MG63 (cell line): Measurements from ENCODE around the gene HOXB8. TPM values are rescaled to one million over a fixed set of nuclear protein-coding genes. Genes with fewer than 3 reads are reported as not detected.

ENCODE experiments used
- DNase-seq: peaks from one replicate; pipeline ENCODE4 v3.0.0-alpha.2; 2020
- H3K27me3 ChIP-seq: fragments of 250-450 bp; sonication (Bioruptor Pico); 2 replicates; pipeline ENCODE4 v1.5.1; 2020; ENCODE audit warnings: mild to moderate bottlenecking, moderate library complexity
- H3K36me3 ChIP-seq: fragments of 250-450 bp; sonication (Bioruptor Pico); 2 replicates; pipeline ENCODE4 v1.5.1; 2020; ENCODE audit warnings: mild to moderate bottlenecking, moderate library complexity
- H3K4me3 ChIP-seq: fragments of 250-450 bp; sonication (Bioruptor Pico); 2 replicates; pipeline ENCODE4 v1.5.1; 2020; ENCODE audit warnings: mild to moderate bottlenecking, moderate library complexity
- H3K9me3 ChIP-seq: fragments of 250-450 bp; sonication (Bioruptor Pico); 2 replicates; pipeline ENCODE4 v1.5.1; 2020; ENCODE audit warnings: mild to moderate bottlenecking, moderate library complexity
- total RNA-seq: library from RNA; depleted of rRNA; stranded (reverse); fragments of >200 nt; shearing (Covaris generic); gene quantifications from 2 replicates; pipeline ENCODE4 v1.2.3, GENCODE V29; 2014; ENCODE audit warnings: low replicate concordance

Gene HOXB8
- total RNA-seq, 1 experiment from 2014 or later = 3.8 TPM

- H3K9me3 ChIP-seq = no peaks in the 10 kb centered on the region
- H3K4me3 ChIP-seq = no peak overlapping the region
- no peak for DNase-seq
- H3K36me3 ChIP-seq = peaks cover 44% of the 10 kb centered on the region
- no peaks in the 10 kb centered on the region for H3K27me3 ChIP-seq
Measured at GRCh38 chr17:48571826-48572417, 43.2 kb downstream of the HOXB8 start.

DNA sequence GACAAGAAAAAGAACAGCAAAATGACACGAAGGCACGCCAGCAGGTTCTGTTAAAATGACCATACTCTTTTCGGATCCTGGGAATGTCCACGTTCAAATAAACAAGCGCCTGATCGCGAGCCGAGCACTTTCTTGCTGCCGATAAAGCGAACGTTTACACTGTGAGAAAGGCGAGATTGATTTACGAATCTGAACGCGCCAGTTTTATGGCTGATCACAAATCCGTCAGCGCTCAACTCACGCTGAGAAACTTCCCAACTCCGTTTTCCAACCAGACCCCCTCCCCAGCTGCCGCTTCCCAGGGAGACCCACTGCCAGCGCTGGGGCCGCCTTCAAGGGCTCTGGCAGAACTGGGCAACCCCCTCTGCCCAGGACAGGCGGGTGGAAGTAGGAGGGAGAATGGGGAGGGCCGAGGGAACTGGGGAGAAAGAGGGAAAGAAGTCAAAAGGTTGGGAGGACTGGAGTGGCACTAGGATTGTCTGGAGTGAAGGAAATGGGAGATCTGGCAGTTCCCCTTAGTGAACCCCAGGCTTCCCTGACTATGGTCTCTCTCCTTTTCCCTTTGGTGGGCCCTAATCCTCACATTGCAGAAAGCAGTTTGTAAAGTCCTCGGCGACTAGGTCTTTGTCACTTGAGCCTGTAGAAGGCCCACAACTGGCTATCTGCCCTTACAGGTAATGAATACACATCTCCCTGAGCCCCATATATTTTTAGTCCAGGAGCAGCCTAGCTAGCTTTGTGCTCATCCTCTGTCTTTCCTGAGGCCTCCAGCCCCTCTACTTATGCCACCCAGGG lies 43.9 kb downstream of the HOXB8 start:
- H3K36me3 ChIP-seq = peaks cover 43% of the 10 kb centered on the region
- DNase-seq = peak; percentile 65
- H3K9me3 ChIP-seq = no peaks in the 10 kb centered on the region
- peak overlapping the region; percentile 34 for H3K4me3 ChIP-seq
- no peaks in the 10 kb centered on the region for H3K27me3 ChIP-seq

DNA sequence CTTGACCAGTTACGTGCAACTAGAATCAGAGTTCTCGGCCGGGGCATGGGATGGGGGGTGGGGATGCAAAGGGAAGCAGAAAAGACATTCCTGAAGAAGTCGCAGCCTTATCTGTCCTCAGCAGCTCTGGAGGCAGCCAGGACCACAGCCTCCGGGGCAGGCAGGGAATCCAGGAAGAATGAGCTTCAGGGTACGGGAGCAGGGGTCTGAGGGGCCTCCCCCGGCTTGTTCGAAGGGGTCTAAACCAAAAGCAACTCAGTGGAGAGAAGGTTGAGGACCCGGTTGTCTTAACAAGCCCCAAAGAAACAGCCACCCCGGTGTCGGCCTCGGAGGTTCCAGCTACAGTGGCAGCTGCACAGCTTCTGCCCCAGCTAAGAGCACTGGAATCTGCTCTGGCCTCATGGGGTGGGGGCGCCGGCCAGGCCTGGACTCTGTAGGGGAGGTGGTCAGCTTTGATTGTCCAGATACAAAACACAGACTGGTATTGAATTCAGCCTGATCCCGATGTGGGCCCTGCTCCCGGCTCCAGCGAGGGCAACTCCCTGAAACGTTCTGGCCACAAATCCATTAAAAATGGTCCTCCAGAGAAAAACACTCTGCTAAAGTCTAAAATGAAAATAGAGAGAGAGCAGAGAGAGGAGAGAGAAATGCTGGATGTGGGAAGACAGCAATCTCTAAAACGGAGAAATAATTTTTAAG lies 44.6 kb downstream of the HOXB8 start:
- Histone ChIP-seq H3K9me3 (no peaks in the 10 kb centered on the region), H3K4me3 (peak overlapping the region; percentile 34), H3K36me3 (peaks cover 46% of the 10 kb centered on the region), H3K27me3 (no peaks in the 10 kb centered on the region)
- no peak for DNase-seq

- Histone ChIP-seq H3K9me3 (no peaks in the 10 kb centered on the region), H3K27me3 (no peaks in the 10 kb centered on the region), H3K4me3 (peak overlapping the region; percentile 34), H3K36me3 (peaks cover 53% of the 10 kb centered on the region)
- DNase-seq = no peak
Measured at GRCh38 chr17:48569674-48570324, 45.3 kb downstream of the HOXB8 start.

GRCh38 chr17:48569240-48569582 lies 45.9 kb downstream of the HOXB8 start:
- DNase-seq = no peak
- H3K36me3 ChIP-seq = peaks cover 57% of the 10 kb centered on the region
- no peaks in the 10 kb centered on the region for H3K9me3 ChIP-seq
- H3K27me3 ChIP-seq = no peaks in the 10 kb centered on the region
- H3K4me3 ChIP-seq = peak overlapping the region; percentile 36

GRCh38 chr17:48568499-48569239 lies 46.4 kb downstream of the HOXB8 start:
- Histone ChIP-seq H3K36me3 (peaks cover 56% of the 10 kb centered on the region), H3K4me3 (peak overlapping the region; percentile 36), H3K9me3 (no peaks in the 10 kb centered on the region), H3K27me3 (no peaks in the 10 kb centered on the region)
- no peak for DNase-seq

DNA sequence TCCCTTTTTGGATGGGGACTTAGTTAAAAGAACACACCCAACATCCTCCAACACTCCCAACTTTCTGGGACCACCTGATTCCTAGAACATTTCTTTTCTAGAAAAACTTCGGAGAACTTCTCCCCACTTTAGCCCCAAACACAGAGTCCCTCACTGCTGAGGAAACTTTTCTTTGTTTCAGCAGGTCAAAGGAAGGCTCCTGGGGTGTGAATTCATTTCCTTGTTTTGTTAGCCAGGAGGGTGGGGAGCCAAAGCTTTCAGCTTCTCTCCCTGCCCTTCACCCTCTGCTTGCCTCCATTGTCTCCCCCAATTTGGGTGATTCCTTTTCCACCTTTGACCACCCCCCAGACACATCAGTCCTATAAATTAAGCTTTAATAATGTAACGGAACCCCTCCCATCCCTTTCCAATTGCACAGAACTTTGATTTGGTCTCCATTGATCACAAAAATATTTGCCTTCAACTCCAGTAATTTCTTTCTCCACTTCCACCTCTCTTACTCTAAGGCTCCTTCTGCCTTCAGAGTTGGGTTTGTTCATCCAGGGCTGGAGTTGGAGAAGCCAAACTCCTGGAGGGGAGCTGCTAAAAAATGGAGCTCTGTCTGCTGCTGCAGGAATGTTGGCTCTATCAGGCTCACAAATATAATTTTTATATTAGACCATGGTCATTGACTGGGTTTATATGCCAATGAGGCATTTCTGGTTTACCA lies 47.3 kb downstream of the HOXB8 start:
- DNase-seq = no peak
- peaks cover 60% of the 10 kb centered on the region for H3K36me3 ChIP-seq
- H3K27me3 ChIP-seq = no peaks in the 10 kb centered on the region
- H3K4me3 ChIP-seq = peak overlapping the region; percentile 36
- H3K9me3 ChIP-seq = no peaks in the 10 kb centered on the region

DNA sequence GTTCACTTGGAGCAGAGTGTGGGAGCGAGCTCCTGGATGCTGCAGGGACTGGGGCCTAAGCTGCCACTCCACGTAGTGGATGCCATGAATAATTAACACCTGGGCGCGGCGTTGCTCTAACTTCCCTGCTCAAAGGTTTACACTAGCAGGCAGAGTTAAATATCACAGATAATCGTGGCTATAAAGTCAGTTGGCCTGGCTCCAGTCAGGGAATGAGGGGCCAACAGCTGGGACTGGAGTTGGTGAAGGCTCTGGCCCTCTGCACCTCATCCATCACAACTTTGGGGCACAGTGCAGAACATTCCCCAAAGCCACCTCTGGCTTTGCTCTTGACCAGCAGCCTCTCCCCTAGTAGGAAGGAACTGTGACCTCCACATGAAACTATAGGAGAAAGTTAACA lies 47.9 kb downstream of the HOXB8 start:
- no peaks in the 10 kb centered on the region for H3K9me3 ChIP-seq
- H3K36me3 ChIP-seq = peaks cover 63% of the 10 kb centered on the region
- no peak for DNase-seq
- no peak overlapping the region for H3K4me3 ChIP-seq
- H3K27me3 ChIP-seq = no peaks in the 10 kb centered on the region

DNA sequence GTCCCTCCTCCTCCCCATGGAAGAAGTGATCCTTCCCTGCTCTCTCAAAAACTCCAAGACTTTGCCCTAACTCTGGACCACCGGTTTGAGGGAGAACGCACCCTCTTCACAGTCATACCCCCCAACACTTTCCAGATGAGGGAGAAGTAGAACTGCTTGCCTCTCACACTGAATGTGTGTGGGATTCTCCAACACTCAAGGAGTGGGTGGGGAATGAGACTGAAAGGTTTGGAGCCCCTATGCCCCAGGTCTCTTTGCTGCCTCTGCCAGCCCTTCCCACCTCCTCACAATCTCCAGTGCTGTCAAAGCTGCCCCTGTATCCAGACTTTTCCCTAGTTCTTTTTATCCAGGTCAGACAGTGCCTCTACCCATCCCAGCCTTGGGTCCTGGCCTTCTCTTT lies 48.4 kb downstream of the HOXB8 start:
- no peak for DNase-seq
- peaks cover 65% of the 10 kb centered on the region for H3K36me3 ChIP-seq
- no peaks in the 10 kb centered on the region for H3K27me3 ChIP-seq
- H3K9me3 ChIP-seq = no peaks in the 10 kb centered on the region
- H3K4me3 ChIP-seq = no peak overlapping the region

DNA sequence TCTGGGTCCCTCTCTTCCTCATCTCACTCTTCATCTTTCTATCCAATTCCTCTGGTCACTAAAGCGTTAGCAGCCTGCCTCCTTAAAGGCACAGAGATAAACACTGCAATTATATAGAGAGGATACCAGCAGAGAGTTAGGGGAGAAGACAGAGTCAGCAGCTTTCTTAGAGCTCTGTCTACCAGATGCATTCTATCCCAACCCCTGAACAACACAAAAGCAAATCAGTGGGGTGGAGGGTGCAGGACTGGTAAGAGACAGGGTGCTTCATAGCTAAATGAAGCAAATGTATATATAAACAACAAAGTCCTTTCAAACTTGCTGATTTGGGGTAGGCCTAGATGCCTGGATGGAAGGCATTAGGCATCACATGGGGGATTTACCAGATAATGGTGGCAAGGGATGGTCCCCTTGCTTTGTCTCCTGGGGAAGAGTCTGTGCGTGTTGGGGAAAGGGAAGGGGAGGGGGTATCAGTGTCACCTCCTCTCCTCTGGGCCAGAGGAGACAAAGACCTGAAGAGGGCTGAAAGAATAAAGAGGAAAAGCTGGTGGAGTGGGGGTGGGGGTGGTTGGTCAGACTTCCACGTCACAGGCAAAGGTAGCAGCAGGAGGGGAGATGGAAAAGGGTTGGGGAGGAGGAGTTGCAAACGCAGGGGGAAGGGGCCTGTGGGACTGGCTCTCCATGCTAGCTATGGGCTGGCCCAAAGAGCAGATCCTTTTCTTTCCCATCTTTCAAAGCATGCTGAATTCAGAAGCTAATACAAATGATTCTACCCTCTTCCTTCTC lies 49.0 kb downstream of the HOXB8 start:
- DNase-seq = no peak
- Histone ChIP-seq H3K27me3 (no peaks in the 10 kb centered on the region), H3K4me3 (no peak overlapping the region), H3K36me3 (peaks cover 66% of the 10 kb centered on the region), H3K9me3 (no peaks in the 10 kb centered on the region)

- Histone ChIP-seq H3K9me3 (no peaks in the 10 kb centered on the region), H3K4me3 (peak overlapping the region; percentile 49)
- no peak for DNase-seq
Measured at GRCh38 chr17:48565022-48565554, 50.0 kb downstream of the HOXB8 start.

GRCh38 chr17:48564188-48565021 lies 50.7 kb downstream of the HOXB8 start:
- Histone ChIP-seq H3K4me3 (peak overlapping the region; percentile 49), H3K36me3 (peaks cover 56% of the 10 kb centered on the region), H3K9me3 (no peaks in the 10 kb centered on the region), H3K27me3 (no peaks in the 10 kb centered on the region)
- DNase-seq = peak; percentile 72

More at GRCh38 chr17:48565022-48565554, 50.0 kb downstream of the HOXB8 start:
- Histone ChIP-seq H3K36me3 (peaks cover 58% of the 10 kb centered on the region), H3K27me3 (no peaks in the 10 kb centered on the region)

DNA sequence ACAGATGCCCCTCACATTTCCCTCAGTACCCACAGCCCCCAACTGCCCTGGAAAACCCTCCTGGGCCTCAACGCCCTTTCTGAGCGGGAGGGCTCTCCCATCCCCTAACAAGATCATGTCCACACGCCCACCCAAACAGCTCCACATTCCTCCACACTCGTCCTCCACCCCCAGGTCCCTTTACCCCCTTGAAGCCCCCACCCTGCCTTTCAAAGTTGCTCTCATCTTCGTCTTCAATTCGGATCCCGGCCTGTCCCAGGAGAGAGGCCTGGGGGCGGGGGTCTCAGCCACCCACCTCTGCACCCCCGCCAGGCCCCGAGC lies 51.3 kb downstream of the HOXB8 start:
- H3K9me3 ChIP-seq = no peaks in the 10 kb centered on the region
- peaks cover 62% of the 10 kb centered on the region for H3K36me3 ChIP-seq
- no peak for DNase-seq
- no peaks in the 10 kb centered on the region for H3K27me3 ChIP-seq
- H3K4me3 ChIP-seq = peak overlapping the region; percentile 39

DNA sequence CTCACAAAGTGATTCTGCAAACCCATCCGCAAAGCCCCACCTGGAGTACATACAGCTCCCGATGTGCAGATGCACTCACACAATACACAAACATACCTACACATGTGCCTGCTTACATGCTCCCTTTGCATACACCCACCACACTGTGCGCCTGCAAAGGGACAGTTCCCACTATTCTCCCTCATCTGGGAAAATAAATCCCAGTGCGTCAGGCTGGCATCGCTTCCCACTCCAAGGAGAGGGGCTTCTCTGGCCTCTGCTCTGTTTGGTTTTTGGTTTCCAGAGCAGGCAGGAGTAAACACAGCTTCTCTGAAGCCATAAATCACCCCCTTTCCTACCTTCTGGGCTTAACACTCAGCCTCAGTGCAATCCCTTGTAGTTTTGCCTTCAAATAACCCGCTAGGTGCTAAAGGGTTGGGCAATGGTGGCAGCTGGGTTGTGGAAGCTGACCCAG lies 51.7 kb downstream of the HOXB8 start:
- H3K4me3 ChIP-seq = peak overlapping the region; percentile 39
- peaks cover 66% of the 10 kb centered on the region for H3K36me3 ChIP-seq

More for the DNA sequence above, 51.7 kb downstream of the HOXB8 start:
- Histone ChIP-seq H3K27me3 (no peaks in the 10 kb centered on the region), H3K9me3 (no peaks in the 10 kb centered on the region)
- DNase-seq = no peak
